Measurements from ENCODE around the gene TUB.
A peak's percentile ranks its signal among the peaks of the same experiment; 100 is the strongest.

TUB gene

DNA sequence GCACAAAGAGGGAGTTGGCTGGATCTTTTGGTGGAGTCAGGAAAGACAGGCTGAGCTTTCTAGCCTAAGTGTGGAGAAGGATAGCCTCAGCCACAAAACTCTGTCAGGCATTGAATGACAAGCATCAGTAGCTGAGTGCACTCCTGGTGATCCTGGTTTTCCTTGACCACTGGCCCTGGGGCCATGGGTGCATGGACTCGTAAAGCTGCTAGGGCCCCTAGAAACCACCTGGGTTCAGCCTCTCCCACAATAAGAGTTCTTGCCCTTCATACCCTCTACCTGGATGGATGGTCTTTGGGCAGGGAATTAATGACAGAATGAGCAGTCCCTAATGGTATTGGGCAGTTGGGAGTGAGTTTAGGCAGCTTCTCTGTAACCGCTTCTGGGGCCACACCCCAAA, 22.9 kb downstream of the TUB start:
- TF ChIP-seq, protein P1, sequence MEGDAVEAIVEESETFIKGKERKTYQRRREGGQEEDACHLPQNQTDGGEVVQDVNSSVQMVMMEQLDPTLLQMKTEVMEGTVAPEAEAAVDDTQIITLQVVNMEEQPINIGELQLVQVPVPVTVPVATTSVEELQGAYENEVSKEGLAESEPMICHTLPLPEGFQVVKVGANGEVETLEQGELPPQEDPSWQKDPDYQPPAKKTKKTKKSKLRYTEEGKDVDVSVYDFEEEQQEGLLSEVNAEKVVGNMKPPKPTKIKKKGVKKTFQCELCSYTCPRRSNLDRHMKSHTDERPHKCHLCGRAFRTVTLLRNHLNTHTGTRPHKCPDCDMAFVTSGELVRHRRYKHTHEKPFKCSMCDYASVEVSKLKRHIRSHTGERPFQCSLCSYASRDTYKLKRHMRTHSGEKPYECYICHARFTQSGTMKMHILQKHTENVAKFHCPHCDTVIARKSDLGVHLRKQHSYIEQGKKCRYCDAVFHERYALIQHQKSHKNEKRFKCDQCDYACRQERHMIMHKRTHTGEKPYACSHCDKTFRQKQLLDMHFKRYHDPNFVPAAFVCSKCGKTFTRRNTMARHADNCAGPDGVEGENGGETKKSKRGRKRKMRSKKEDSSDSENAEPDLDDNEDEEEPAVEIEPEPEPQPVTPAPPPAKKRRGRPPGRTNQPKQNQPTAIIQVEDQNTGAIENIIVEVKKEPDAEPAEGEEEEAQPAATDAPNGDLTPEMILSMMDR (IDR thresholded peaks at IDR 0.05; ENCODE audit: control insufficient read depth, extremely low read depth, insufficient read depth), result no peak
- no peak overlapping the region for H3K4me3 ChIP-seq (ENCODE audit: low read depth, low read length)
- no peak for DNase-seq (ENCODE audit: low read depth)

DNA sequence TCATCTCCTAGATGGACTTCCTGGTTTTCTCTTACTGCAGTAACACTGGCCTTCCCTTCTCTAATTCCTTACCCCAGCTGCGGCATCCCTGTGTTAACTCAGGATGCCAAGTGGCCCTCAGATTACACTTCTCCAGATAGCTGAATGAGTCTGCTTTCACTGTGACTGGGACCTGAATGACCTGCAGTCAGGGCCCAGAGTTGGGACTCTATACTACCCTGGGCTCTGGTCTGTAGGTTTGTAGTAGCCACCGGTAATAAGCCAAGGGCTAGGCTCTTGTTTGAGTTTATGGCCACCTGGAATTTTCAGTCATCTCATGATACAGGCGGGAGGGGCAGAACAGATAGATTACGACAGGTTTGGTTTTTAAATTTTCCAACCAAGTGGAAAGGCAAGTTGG, 24.1 kb downstream of the TUB start:
- H3K4me3 ChIP-seq (ENCODE audit: low read depth, low read length), result no peak overlapping the region

DNA sequence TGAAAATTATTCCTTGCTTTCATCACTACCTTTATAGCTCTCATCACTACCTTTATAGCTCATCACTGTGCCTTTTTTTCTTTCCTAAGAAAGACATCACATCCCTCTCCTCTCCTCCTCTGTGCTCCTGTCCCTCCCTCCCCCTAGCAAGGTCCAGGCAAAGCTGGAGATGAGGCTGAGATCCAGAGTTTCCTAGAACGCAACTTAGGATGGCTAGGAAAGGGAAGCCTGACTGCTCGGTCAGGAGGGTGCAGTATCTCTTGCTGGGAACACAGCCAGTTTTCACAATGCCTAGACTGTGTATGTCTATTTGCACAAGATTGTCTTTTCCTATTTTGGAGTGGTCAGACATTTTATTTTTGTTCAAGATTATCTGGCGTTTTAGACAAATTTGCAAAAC, 24.7 kb downstream of the TUB start:
- TF ChIP-seq, protein P1 (IDR thresholded peaks at IDR 0.05; ENCODE audit: control insufficient read depth, extremely low read depth, insufficient read depth), result no peak
- H3K4me3 ChIP-seq (ENCODE audit: low read depth, low read length), result no peak overlapping the region
- peak; percentile 54 for DNase-seq (ENCODE audit: low read depth)

More for the DNA sequence above, 24.1 kb downstream of the TUB start:
- TF ChIP-seq, protein P1 (IDR thresholded peaks at IDR 0.05; ENCODE audit: control insufficient read depth, extremely low read depth, insufficient read depth), result no peak
- no peak for DNase-seq (ENCODE audit: low read depth)

DNA sequence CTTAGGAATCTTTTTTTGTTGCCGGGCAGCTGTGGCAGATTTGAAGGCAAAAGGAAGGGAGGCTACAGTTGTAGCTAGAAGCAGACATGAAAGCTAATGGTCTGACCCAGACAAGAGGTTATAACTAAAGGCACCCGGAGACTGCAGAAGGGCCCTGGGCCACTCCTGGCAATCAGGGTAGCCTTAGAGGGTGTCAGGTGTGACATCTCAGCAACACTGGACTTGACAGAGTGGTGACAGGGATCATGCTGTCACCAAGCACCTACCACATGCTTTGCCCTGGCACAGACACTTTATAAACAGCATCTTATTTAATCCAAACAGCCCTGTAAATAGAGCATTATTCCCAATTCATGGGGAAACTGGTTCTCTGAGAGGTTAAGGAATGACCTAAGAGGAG, 25.7 kb downstream of the TUB start:
- no peak overlapping the region for H3K4me3 ChIP-seq (ENCODE audit: low read depth, low read length)
- DNase-seq (ENCODE audit: low read depth), result no peak
- TF ChIP-seq, protein P1 (IDR thresholded peaks at IDR 0.05; ENCODE audit: control insufficient read depth, extremely low read depth, insufficient read depth), result no peak

DNA sequence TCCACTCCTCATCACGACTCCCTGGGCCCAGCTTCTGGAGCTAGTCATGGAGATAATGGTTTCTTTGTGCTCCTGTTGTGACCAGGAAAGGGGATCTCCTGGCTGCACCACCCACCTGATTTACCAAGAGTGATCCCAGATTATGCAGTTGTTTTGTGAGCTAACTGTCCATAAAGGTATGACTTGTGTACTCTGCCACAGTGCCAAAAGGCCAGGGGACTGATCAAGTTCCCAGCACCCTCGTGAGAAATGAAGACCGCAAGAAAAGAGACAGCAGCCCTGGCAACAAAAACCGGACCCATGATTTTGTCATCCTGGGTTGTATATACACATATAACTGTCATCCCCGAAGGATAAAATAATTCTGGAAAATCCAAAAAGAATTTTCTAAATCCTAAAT, 26.6 kb downstream of the TUB start:
- no peak overlapping the region for H3K4me3 ChIP-seq (ENCODE audit: low read depth, low read length)
- TF ChIP-seq, protein P1 (IDR thresholded peaks at IDR 0.05; ENCODE audit: control insufficient read depth, extremely low read depth, insufficient read depth), result no peak
- DNase-seq (ENCODE audit: low read depth), result no peak

DNA sequence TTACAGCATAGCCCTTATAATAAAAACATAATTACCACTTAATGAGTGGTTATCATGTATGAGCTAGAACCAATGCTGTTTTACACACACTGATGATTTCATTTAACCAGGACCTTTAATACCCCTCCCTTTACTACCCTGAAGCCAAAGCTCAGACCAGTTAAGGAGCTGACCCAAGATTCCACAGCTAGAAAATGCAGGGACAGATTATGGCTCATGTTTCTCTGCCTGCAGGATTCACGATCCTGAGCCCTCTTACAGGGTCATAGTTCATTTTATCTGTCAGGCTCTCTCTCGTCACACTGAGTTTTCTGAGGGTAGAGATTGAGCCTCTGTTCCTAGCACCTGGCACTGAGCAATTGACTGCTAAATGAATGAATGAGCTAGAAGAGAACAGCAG, 27.4 kb downstream of the TUB start:
- no peak for DNase-seq (ENCODE audit: low read depth)
- no peak overlapping the region for H3K4me3 ChIP-seq (ENCODE audit: low read depth, low read length)
- TF ChIP-seq, protein P1 (IDR thresholded peaks at IDR 0.05; ENCODE audit: control insufficient read depth, extremely low read depth, insufficient read depth), result no peak

DNA sequence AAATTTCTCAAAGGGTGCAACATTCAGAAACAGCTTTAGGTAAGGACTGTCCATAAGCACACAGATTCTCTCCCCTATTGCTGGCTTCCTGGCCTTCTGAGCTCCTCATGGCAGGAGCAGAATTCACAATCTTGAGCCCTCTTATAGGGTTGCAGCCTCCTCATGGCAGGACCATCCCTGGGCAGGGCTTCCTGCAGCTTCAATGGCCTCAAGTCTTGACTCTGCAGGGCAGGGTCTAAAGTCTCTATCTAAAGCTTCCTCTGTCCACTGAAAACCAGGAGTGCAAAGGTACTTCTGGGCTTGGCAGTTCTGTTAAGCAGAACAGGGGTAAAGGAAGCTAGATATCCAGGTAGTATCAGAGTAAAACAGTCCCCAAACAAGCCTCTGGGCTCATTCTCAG, 28.7 kb downstream of the TUB start:
- TF ChIP-seq, protein P1 (IDR thresholded peaks at IDR 0.05; ENCODE audit: control insufficient read depth, extremely low read depth, insufficient read depth), result no peak
- no peak for DNase-seq (ENCODE audit: low read depth)
- no peak overlapping the region for H3K4me3 ChIP-seq (ENCODE audit: low read depth, low read length)

All from LNCaP clone FGC (cell line).